Peyer's patch (tissue), 4 donors: ENCODE results near the gene OSBPL3. TPM values are rescaled to one million over a fixed set of nuclear protein-coding genes. Genes with fewer than 3 reads are reported as not detected.

Experiments
- DNase-seq, 3 donors: peaks; one replicate each; pipeline ENCODE4 v3.0.0-alpha.2; 2017 to 2019
- H3K27ac ChIP-seq, 4 donors: fragments of 200-600 bp; sonication (generic); one replicate each; pipeline ENCODE4 v1.5.1; 2016 to 2019
- H3K27me3 ChIP-seq, 2 donors: fragments of 200-600 bp; sonication (generic); one replicate each; pipeline ENCODE4 v1.5.1; 2019
- H3K36me3 ChIP-seq, 3 donors: fragments of 200-600 bp; sonication (generic); one replicate each; pipeline ENCODE4 v1.5.1; 2016 to 2019
- H3K4me1 ChIP-seq, 4 donors: fragments of 200-600 bp; sonication (generic); one replicate each; pipeline ENCODE4 v1.5.1; 2016 to 2019
- H3K4me3 ChIP-seq, 4 donors: fragments of 200-600 bp; sonication (generic); 1 replicate in 3 of 4; 2 replicates in 1 of 4; pipeline ENCODE4 v1.5.1; 2016 to 2019; ENCODE audit warnings: mild to moderate bottlenecking in 1 of 4
- H3K9me3 ChIP-seq, 4 donors: fragments of 200-600 bp; sonication (generic); one replicate each; pipeline ENCODE4 v1.5.1; 2016 to 2019; ENCODE audit warnings: mild to moderate bottlenecking in 1 of 4
- POLR2A ChIP-seq, 2 donors: fragments of 450-650 bp; IDR thresholded peaks; one replicate each; pipeline ENCODE4 v1.5.1; 2017; ENCODE audit warnings: antibody characterized with exemption in 2 of 2, mild to moderate bottlenecking in 2 of 2, moderate library complexity in 2 of 2
- total RNA-seq, 4 donors: library from RNA; depleted of rRNA; stranded (reverse); fragments of >200 nt; gene quantifications; one replicate each; pipeline ENCODE4 v1.1.0, GENCODE V29; 2016
- TF ChIP-seq, protein P1 (sequence below), 6 experiments: fragments of 450-650 bp in 4 of 6; fragments of 200-600 bp in 2 of 6; sonication (generic) in 1 of 6; IDR thresholded peaks; one replicate each; pipeline ENCODE4 v1.5.1; 2017 to 2019; ENCODE audit warnings: antibody characterized with exemption in 6 of 6, mild to moderate bottlenecking in 3 of 6, moderate library complexity in 1 of 6

The OSBPL3 gene
- total RNA-seq, 4 donors from 2014 or later, result 20.1 to 67.7 (median 22.2) TPM

DNA sequence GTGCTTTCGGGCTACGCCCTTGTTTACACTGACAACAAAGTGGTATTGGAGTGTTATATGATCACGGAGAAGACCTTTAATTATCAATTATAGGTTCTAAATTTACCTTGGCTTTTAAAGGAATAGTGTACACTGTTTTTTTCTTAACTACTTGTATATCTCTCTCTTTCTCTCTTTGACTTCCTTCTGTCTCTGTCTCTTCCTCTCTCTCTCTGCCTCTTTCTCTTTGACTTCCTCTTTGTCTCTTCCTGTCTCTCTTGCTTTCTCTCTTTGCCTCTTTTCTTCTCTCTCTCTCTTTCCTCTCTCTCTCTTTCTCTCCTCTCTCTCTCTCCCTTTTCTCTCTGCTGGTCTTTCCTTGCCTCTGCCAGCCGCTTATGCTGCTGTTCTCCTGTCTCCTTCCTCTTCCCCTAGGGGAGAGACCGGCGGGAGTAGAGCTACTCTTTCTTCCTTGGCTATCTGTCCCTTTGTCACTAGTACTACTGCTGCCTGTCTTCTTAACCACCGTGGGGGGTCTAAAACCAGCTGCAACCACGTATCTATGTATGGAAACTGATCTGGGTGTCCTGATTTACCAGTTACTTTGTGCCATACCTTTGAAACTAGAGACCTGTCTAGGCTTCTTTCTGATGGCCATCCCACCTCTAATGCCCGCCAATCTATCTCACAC is 185.9 kb downstream of the OSBPL3 start:
- H3K27me3 ChIP-seq, result no peaks in the 10 kb centered on the region
- no peak overlapping the region for H3K4me3 ChIP-seq
- H3K27ac ChIP-seq, result no peak overlapping the region
- TF ChIP-seq POLR2A (IDR thresholded peaks at IDR 0.05), result no peak
- TF ChIP-seq, protein P1, sequence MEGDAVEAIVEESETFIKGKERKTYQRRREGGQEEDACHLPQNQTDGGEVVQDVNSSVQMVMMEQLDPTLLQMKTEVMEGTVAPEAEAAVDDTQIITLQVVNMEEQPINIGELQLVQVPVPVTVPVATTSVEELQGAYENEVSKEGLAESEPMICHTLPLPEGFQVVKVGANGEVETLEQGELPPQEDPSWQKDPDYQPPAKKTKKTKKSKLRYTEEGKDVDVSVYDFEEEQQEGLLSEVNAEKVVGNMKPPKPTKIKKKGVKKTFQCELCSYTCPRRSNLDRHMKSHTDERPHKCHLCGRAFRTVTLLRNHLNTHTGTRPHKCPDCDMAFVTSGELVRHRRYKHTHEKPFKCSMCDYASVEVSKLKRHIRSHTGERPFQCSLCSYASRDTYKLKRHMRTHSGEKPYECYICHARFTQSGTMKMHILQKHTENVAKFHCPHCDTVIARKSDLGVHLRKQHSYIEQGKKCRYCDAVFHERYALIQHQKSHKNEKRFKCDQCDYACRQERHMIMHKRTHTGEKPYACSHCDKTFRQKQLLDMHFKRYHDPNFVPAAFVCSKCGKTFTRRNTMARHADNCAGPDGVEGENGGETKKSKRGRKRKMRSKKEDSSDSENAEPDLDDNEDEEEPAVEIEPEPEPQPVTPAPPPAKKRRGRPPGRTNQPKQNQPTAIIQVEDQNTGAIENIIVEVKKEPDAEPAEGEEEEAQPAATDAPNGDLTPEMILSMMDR (IDR thresholded peaks at IDR 0.05), result no peak
- no peaks in the 10 kb centered on the region for H3K9me3 ChIP-seq
- no peaks in the 10 kb centered on the region for H3K36me3 ChIP-seq
- no peaks in the 10 kb centered on the region for H3K4me1 ChIP-seq
- no peak for DNase-seq

- Histone ChIP-seq H3K36me3 (no peaks in the 10 kb centered on the region), H3K4me1 (no peaks in the 10 kb centered on the region), H3K9me3 (no peaks in the 10 kb centered on the region), H3K27me3 (no peaks in the 10 kb centered on the region), H3K4me3 (no peak overlapping the region), H3K27ac (no peak overlapping the region)
- TF ChIP-seq POLR2A (IDR thresholded peaks at IDR 0.05), result no peak
- TF ChIP-seq, protein P1 (IDR thresholded peaks at IDR 0.05), result no peak
- DNase-seq, result no peak
Observed at GRCh38 chr7:24788961-24789576, 190.9 kb downstream of the OSBPL3 start.

- TF ChIP-seq POLR2A (IDR thresholded peaks at IDR 0.05), result no peak
- TF ChIP-seq, protein P1 (IDR thresholded peaks at IDR 0.05), result no peak
- Histone ChIP-seq H3K4me1 (no peaks in the 10 kb centered on the region), H3K27me3 (no peaks in the 10 kb centered on the region), H3K9me3 (no peaks in the 10 kb centered on the region), H3K36me3 (no peaks in the 10 kb centered on the region), H3K4me3 (no peak overlapping the region), H3K27ac (no peak overlapping the region)
- no peak for DNase-seq
Observed at GRCh38 chr7:24788075-24788474, 191.9 kb downstream of the OSBPL3 start.

DNA sequence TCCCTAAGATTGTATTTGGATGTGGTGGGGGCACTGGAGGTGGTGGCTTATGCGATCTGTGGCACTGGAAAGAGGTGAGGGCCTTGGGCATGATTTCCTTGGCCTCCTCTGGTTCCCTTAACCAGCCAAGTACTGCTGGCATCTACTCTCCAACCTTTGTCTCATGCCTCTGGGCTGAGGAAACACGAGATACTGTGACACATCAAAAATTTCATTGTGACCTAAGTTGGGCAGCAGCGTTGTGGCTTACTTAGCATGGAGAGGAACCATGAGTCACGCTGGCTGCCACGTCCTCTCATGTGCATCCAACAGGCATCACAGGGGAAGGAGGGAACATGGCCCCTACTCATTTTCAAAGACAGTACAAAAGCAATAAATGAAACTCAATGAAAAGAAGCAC is 193.0 kb downstream of the OSBPL3 start:
- H3K4me3 ChIP-seq, result no peak overlapping the region
- no peaks in the 10 kb centered on the region for H3K4me1 ChIP-seq
- no peaks in the 10 kb centered on the region for H3K36me3 ChIP-seq
- TF ChIP-seq POLR2A (IDR thresholded peaks at IDR 0.05), result no peak
- TF ChIP-seq, protein P1 (IDR thresholded peaks at IDR 0.05), result no peak
- DNase-seq, result no peak
- H3K27ac ChIP-seq, result no peak overlapping the region
- no peaks in the 10 kb centered on the region for H3K9me3 ChIP-seq
- H3K27me3 ChIP-seq, result no peaks in the 10 kb centered on the region

DNA sequence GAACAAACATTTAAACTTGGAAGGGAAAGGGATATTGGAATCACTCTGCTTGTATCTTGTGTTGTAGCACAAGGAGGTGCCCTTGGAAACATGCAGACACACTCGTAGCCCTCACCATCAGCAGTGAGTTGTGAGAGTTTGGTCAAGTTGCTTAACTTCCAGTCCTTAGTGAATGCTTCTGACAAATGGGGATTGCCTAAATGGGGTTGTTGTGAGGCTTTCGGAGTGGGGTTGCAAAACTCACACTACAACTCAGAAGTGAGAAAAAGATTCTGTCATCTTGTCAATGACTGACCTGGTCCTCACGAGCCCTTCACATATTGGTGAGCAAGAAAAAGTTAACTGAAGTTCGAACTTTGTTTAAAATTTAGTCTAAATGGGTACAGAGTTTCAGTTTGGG is 193.7 kb downstream of the OSBPL3 start:
- no peak for DNase-seq
- Histone ChIP-seq H3K4me1 (no peaks in the 10 kb centered on the region), H3K27me3 (no peaks in the 10 kb centered on the region), H3K36me3 (no peaks in the 10 kb centered on the region), H3K27ac (no peak overlapping the region), H3K4me3 (no peak overlapping the region), H3K9me3 (no peaks in the 10 kb centered on the region)
- TF ChIP-seq POLR2A (IDR thresholded peaks at IDR 0.05), result no peak
- TF ChIP-seq, protein P1 (IDR thresholded peaks at IDR 0.05), result no peak
